NCI-H2196 (cell line): Measurements from ENCODE around the gene SYPL1.
A peak's percentile ranks its signal among the peaks of the same experiment; 100 is the strongest.

ENCODE experiments used
- DNase-seq: peaks from one replicate; lab custom pipeline; 2025; ENCODE audit not compliant: unreplicated experiment; lab: John Stamatoyannopoulos, UW

The SYPL1 gene

DNA sequence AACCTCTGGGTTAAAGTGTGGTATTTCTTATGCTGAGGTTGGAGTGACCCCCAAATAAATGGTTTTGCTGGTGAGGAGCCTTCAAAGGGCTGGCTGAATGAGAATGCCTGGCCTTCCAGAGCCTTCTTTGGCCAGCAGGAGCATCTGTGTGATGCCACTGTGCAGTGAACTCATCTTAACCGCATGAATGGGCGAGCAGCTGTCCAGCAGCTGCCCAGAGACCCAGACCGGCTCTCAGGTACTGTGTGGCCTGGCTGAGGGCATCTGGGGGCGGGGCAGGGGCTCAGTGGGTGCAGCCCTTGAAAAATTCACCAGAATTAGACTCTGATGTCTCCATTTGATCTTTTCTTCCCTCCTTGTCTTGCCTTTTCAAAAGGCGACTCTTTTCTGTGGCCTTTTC is 59.0 kb downstream of the SYPL1 start:
- DNase-seq = no peak

DNA sequence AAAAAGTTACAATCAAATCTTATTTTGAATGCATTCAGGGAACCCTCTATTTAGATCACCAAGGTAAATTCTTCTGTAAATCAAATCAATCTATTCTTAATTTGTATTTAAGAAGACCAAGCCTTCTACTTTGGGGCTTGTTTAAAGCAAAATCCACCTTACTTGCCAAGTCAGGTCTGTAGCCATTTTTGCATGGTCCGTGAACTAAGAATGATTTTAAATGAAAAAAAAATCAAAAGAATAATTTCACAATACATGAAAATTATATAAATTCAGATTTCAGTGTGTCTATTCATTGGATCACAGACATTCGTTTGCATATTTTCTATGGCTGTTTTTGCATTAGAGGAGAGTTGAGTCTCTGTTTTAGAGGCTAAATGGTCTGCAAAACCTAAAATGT is 59.4 kb downstream of the SYPL1 start:
- no peak for DNase-seq

DNA sequence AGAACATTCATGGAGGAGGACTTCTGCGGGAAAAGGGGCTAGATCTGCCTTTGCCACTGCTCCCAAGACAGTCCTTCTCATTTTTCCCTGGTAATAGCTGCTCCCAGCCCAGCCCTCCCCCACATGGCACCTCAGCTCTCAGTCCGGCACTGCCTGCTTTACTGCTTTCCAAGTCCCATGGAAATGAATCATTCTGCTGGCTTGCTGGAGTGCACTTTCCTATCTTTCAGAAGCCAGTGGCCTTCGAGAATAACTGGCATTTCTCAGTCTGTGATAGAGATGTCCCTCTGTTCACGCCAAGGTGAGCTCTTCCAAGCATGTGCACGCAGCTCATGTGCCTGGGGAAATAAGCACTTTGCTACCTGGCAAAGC is 61.4 kb downstream of the SYPL1 start:
- no peak for DNase-seq

DNA sequence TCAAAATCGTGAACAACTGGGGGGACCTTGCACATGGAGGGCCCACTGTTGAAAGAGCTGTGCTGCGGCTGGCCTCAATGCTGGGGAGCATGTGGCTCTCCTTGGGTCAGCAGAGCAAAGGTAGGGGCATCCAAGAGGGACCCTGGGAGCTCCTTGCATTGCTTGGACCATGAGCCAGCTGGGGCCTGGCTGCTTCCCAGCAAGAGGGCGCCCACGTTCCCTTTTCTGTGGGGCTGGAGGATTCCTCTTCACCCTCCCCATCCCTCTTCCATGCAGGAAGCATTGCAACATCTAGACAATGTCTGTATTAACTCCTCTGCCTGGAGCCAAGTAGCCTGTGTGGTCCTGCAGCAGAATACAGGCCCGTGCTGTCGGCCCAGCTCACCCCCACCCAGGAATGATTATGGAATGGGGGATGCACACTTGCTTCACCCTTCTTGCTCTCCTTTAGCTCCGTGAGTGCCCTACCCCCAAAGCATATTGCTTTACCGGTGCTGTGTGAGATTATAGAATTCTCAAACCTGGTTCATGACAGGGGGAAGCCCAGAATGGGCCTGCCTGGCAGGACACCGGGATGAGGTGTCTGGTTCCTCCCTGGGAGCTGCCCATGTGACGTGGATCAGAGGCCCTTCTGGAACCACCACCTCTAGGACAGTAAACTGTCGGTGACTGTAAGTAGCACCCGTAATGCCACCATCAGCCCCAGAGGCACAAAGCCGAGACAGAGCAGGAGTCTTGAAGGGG is 61.9 kb downstream of the SYPL1 start:
- DNase-seq = no peak

DNA sequence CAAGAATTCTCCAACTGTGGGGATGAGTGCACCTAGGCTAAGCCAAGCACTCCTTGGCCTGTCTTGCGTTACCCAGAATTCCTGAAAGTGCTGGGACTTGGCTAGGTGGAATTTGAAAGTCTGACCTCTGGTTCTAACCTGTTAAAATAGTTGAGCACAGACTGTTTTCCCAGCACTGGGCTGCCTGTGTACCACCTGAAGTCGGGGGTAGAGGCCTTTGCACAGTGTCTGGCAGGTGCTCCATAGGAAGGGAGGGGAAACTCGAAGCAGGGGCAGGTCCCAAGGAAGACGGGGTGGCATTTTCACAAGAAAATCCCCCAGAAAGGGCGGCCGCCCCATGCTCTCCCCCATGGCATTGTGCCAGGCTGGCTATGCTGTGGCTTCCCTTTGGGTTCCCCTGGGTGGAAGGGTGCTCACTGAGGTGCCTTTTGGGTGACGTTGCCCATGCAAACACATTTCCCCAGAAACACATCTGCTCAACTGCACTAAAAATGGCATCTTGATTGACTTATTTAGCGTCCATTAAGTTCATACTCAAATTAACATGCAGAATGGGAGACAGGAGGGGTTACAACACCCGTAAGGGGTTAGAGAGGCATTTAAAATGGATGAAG is 62.9 kb downstream of the SYPL1 start:
- no peak for DNase-seq

DNA sequence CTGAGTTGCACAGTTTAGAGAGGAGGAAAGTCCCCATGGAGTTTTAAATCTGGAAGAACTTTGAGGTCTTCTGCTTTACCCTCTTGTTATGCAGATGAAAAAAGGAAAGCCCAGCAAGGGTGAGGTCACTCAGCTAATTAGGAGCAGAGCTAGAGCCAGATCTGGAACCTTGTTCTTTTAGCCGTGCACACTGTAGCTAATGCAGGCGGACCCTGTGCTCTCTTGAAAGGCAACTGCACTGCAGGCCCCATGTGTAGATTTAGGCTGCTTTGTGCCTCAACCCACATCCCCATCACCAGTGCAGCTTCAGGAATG is 63.4 kb downstream of the SYPL1 start:
- no peak for DNase-seq

DNA sequence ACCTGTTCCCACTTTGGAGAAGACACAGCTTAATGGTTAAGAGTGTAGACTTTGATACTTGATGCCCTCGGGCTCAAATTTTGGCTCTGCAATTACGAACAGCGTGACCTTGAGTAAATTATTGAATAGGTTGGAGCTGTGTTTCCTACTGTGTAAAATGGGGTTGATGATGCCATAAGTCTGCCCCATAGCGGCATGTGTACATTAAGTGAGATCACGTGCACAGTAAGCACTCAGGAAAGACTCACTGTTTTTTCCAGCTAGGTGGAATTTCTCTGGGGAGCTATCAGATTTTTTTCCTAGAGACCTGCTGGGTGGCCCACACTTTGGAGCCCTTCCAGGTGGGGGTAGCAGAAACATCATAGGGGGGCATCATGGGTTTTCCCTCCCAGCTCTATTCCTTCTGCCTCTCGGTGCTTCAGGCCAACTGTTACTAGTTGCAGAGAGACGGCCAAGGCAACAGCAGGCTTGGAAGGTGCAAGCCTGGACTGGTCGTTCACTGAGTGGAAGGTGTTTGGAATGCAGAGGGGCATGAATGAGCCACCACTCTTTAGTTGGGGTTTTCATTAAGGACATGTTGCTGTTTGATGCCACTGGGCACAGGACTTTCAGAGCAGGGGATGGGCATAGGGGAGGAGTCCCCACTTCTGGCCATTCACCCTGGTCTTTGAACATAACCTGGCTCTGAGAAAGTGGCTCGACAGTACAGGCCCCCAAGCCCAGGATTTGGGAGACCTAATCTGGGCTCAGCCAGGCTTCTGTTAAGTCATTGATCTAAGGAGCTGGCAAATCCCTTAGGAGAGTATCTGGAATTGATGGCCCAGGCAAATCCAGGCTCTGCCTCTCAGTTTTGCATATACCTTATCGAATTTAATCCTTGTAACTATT is 64.0 kb downstream of the SYPL1 start:
- DNase-seq = no peak

DNA sequence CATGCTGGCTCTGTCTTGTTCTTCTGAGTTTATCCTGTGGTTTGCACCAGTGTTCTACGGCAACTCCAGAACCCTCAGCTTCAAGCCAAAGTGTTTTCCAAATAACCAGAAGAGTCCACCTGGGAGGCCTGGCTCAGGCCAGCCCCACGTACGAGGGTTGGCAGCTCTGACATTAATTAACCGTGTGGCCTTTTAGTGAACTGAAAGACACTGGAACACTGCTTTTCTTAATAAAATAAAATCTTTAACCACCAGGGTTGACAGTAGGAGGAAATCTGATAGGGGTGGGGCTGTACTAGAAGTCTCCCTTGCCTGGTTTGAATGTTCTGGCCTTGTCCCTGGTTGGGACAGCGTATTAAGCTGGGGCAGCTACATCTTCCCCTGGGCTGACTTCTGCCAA is 64.9 kb downstream of the SYPL1 start:
- DNase-seq = no peak

DNA sequence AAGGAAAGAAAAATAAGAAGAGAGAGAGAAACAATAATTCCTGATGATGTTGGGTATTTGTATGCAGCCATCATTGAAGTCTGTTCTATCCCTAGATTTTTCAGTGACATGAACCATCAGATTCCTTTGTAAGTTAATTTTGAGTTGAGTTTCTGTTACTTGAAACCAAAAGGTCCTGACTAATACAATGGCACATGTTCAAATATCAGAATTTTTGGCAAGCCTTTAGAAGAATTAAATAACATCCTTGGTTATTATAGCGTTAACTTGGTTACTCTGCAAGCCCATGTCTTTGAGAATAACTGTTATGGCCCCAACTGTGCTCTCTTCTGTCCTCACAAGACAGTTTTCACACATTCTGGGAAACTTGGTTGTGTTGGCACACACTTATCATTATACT is 66.5 kb downstream of the SYPL1 start:
- DNase-seq = no peak

DNA sequence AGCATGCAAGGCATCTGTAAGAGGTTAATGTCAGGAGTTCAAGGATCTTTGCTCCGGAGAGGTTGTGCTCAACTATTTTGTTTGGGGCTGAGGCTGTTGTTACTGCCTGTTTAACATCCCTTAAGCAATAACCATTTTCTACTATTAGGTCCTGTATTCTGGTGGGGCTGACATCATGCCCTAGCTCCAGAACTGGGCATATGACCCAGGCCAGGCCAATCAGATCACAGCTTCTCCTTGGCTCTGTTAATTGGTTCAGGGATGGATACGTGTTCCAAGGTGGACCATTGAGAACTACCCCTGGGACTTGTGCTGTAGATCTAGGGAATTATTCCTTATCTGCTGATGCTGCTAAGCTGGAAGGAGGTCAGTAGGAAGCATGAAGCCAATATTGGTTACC is 67.0 kb downstream of the SYPL1 start:
- DNase-seq = no peak

DNA sequence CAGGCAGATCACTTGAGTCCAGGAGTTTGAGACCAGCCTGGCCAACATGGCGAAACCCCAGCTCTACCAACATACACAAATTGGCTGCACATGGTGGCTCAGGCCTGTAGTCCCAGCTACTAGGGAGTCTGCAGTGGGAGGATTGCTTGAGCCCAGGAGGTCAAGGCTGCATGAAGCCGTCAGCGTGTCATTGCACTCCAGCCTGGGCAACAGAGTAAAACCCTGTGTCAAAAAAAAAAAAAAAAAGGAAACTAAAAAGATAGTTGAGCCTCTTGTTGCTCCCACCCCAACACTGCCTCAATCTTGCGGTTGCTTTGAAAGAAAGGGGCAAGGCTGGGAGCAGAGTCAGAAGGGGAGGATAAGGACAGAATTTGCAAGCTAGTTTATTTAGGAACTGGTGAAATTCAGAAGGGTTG is 69.9 kb downstream of the SYPL1 start:
- DNase-seq = no peak

DNA sequence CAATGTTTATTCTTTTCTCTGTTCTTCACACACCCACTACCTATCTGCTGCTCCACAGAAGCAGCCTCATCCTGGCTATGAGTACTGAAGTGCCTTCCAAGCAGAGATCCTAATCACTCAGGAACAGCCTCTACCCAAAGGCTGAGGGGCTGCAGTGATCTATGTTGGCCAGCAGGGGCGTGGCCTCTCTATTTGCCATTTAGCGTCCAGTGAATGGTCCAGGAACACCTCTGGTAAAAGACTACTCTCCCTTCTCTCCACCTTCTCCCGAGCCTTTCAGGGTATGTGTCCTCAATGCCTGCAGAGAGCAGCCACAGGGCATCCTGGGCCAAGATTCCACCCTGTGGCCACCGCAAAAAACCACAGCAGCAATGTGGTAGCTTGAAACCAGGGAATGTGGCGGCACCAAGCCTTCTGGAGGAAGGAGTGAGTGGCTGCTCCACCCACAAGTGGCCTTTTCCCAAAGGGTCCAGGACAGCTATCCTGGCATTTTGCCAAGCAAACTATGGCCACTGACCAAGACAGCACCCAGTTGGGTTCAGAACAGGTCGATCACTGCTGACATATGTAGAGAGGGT is 70.9 kb downstream of the SYPL1 start:
- peak; percentile 60 for DNase-seq
